ENCODE results near the gene TMEM38B.

- TF ChIP-seq POLR2A (IDR thresholded peaks at IDR 0.05) (no peak), POLR2AphosphoS5 (IDR thresholded peaks at IDR 0.05) (no peak), CTCF (IDR thresholded peaks at IDR 0.05) (no peak), EP300 (IDR thresholded peaks at IDR 0.05) (no peak)
These were observed 42.9 kb downstream of the TMEM38B start for GRCh38 chr9:105737205-105737604.
